T follicular helper cell (primary cell): Measurements from ENCODE around the gene PCDHGC3.

ENCODE experiments used
- DNase-seq: peaks from one replicate; pipeline ENCODE4 v3.0.0-alpha.2; 2020; ENCODE audit warnings: low read depth

PCDHGC3 gene

GRCh38 chr5:141485321-141486055, 9.7 kb downstream of the PCDHGC3 start:
- no peak for DNase-seq

- DNase-seq, result no peak
Measured at GRCh38 chr5:141486091-141486490, 10.3 kb downstream of the PCDHGC3 start.

- no peak for DNase-seq
Measured at GRCh38 chr5:141487131-141487530, 11.4 kb downstream of the PCDHGC3 start.

- DNase-seq, result no peak
Measured at GRCh38 chr5:141488591-141489561, 13.1 kb downstream of the PCDHGC3 start, which contains the start of gene PCDHGC5. Gene PCDHGC5, plus strand, starts transcription at chr5:141489081. Its CDS starts 160 bp downstream, at chr5:141489241.

GRCh38 chr5:141489841-141490240, 14.1 kb downstream of the PCDHGC3 start:
- no peak for DNase-seq

GRCh38 chr5:141490271-141490670, 14.5 kb downstream of the PCDHGC3 start:
- no peak for DNase-seq

- DNase-seq, result no peak
Measured at GRCh38 chr5:141490771-141491170, 15.0 kb downstream of the PCDHGC3 start.

GRCh38 chr5:141491323-141492167, 15.8 kb downstream of the PCDHGC3 start:
- no peak for DNase-seq

GRCh38 chr5:141492168-141492885, 16.6 kb downstream of the PCDHGC3 start:
- DNase-seq, result no peak

GRCh38 chr5:141493500-141494422, 18.0 kb downstream of the PCDHGC3 start:
- no peak for DNase-seq

- DNase-seq, result no peak
Measured at GRCh38 chr5:141494761-141495452, 19.1 kb downstream of the PCDHGC3 start.

- no peak for DNase-seq
Measured at GRCh38 chr5:141495453-141495811, 19.7 kb downstream of the PCDHGC3 start.

- DNase-seq, result no peak
Measured at GRCh38 chr5:141496038-141496437, 20.3 kb downstream of the PCDHGC3 start.

- no peak for DNase-seq
Measured at GRCh38 chr5:141501761-141502160, 26.0 kb downstream of the PCDHGC3 start.

GRCh38 chr5:141503681-141504080, 27.9 kb downstream of the PCDHGC3 start:
- DNase-seq, result no peak

GRCh38 chr5:141504216-141504615, 28.4 kb downstream of the PCDHGC3 start:
- no peak for DNase-seq

GRCh38 chr5:141506381-141507155, 30.8 kb downstream of the PCDHGC3 start:
- no peak for DNase-seq

GRCh38 chr5:141507387-141508091, 31.8 kb downstream of the PCDHGC3 start:
- no peak for DNase-seq
